Neural cell (in vitro differentiated cells): ENCODE data around the gene SOCS2.

Experiments used
- EP300 ChIP-seq: fragments of 450-650 bp; conservative IDR thresholded peaks from 2 replicates; pipeline ENCODE4 v1.6.1; 2014; ENCODE audit warnings: antibody characterized with exemption, mild to moderate bottlenecking, moderate library complexity; ENCODE audit not compliant: poor library complexity, severe bottlenecking
- POLR2AphosphoS5 ChIP-seq: IDR thresholded peaks from 2 replicates; pipeline ENCODE4 v1.6.1; 2012
- SMC3 ChIP-seq: fragments of 450-650 bp; conservative IDR thresholded peaks from 2 replicates; pipeline ENCODE4 v1.6.1; 2014; ENCODE audit warnings: antibody characterized with exemption, mild to moderate bottlenecking, moderate library complexity; ENCODE audit not compliant: poor library complexity
- TAF1 ChIP-seq: IDR thresholded peaks from 2 replicates; pipeline ENCODE4 v1.6.1; 2012; ENCODE audit warnings: low read depth
- TF ChIP-seq, protein P1 (sequence below): fragments of 450-650 bp; IDR thresholded peaks from 2 replicates; pipeline ENCODE4 v1.5.1; 2014; ENCODE audit warnings: antibody characterized with exemption, mild to moderate bottlenecking, moderate library complexity; ENCODE audit not compliant: poor library complexity, severe bottlenecking
- TF ChIP-seq, protein P2 (sequence below): IDR thresholded peaks from 2 replicates; pipeline ENCODE4 v1.6.1; 2012; ENCODE audit warnings: borderline replicate concordance

DNA sequence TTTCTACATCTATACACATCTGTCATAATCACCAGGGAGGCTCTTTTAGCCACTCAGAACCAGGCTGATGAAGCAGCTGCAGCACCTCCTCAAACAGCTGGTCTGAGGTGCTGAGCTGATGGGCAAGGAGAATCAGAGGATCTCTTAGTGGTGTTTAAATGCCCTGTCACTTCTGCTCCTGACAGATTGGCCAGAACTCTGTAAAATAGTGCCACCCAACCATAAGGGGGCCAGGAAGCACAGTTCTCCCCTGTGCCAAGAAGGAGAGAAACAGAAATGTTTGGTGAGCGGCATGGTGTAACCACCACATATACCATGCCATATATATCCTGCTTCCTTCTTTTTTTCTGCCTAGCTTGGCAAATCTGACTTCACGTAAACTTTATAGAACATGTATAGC is 12.8 kb downstream of the SOCS2 start:
- TF ChIP-seq EP300 (no peak), TAF1 (no peak), SMC3 (no peak), POLR2AphosphoS5 (no peak)
- TF ChIP-seq, protein P1, sequence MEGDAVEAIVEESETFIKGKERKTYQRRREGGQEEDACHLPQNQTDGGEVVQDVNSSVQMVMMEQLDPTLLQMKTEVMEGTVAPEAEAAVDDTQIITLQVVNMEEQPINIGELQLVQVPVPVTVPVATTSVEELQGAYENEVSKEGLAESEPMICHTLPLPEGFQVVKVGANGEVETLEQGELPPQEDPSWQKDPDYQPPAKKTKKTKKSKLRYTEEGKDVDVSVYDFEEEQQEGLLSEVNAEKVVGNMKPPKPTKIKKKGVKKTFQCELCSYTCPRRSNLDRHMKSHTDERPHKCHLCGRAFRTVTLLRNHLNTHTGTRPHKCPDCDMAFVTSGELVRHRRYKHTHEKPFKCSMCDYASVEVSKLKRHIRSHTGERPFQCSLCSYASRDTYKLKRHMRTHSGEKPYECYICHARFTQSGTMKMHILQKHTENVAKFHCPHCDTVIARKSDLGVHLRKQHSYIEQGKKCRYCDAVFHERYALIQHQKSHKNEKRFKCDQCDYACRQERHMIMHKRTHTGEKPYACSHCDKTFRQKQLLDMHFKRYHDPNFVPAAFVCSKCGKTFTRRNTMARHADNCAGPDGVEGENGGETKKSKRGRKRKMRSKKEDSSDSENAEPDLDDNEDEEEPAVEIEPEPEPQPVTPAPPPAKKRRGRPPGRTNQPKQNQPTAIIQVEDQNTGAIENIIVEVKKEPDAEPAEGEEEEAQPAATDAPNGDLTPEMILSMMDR = no peak
- TF ChIP-seq, protein P2, sequence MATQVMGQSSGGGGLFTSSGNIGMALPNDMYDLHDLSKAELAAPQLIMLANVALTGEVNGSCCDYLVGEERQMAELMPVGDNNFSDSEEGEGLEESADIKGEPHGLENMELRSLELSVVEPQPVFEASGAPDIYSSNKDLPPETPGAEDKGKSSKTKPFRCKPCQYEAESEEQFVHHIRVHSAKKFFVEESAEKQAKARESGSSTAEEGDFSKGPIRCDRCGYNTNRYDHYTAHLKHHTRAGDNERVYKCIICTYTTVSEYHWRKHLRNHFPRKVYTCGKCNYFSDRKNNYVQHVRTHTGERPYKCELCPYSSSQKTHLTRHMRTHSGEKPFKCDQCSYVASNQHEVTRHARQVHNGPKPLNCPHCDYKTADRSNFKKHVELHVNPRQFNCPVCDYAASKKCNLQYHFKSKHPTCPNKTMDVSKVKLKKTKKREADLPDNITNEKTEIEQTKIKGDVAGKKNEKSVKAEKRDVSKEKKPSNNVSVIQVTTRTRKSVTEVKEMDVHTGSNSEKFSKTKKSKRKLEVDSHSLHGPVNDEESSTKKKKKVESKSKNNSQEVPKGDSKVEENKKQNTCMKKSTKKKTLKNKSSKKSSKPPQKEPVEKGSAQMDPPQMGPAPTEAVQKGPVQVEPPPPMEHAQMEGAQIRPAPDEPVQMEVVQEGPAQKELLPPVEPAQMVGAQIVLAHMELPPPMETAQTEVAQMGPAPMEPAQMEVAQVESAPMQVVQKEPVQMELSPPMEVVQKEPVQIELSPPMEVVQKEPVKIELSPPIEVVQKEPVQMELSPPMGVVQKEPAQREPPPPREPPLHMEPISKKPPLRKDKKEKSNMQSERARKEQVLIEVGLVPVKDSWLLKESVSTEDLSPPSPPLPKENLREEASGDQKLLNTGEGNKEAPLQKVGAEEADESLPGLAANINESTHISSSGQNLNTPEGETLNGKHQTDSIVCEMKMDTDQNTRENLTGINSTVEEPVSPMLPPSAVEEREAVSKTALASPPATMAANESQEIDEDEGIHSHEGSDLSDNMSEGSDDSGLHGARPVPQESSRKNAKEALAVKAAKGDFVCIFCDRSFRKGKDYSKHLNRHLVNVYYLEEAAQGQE = no peak
